HepG2 (cell line): ENCODE results near the gene CRIM1. TPM values are rescaled to one million over a fixed set of nuclear protein-coding genes. Genes with fewer than 3 reads are reported as not detected.

Experiments
- ASH2L ChIP-seq: fragments of 300-600, 200-600 bp; sonication (generic); IDR thresholded peaks from 2 replicates; pipeline ENCODE4 v1.7.0; 2017; ENCODE audit warnings: low read depth, mild to moderate bottlenecking, moderate library complexity, mixed read lengths, low read length; ENCODE audit not compliant: insufficient read length
- EHMT2 ChIP-seq: fragments of 200-600 bp; sonication (generic); IDR thresholded peaks from 2 replicates; pipeline ENCODE4 v1.7.0; 2017; ENCODE audit warnings: antibody characterized with exemption, low read depth, low read length, borderline replicate concordance
- EP300 ChIP-seq, 3 experiments: sonication (generic) in 1 of 3; formaldehyde crosslinking in 1 of 3; IDR thresholded peaks; 2 replicates each; pipeline versions ENCODE4 v1.5.1 to v1.6.1; 2011 to 2020; ENCODE audit warnings: low read depth in 2 of 3, low read length in 2 of 3, borderline replicate concordance in 1 of 3, improper control_type of control experiment in 1 of 3, mild to moderate bottlenecking in 1 of 3, missing genetic modification reagents in 1 of 3, moderate library complexity in 1 of 3
- HNF4A ChIP-seq: sonication (generic); formaldehyde crosslinking; IDR thresholded peaks from 2 replicates; pipeline ENCODE4 v1.4.0; 2020; ENCODE audit warnings: missing genetic modification reagents
- JUNB ChIP-seq: sonication (generic); formaldehyde crosslinking; IDR thresholded peaks from 2 replicates; pipeline ENCODE4 v1.8.0; 2022; ENCODE audit warnings: missing genetic modification reagents, mild to moderate bottlenecking, borderline replicate concordance
- MTF2 ChIP-seq: sonication (generic); formaldehyde crosslinking; IDR thresholded peaks from 2 replicates; pipeline ENCODE4 v1.5.0; 2020; ENCODE audit warnings: missing genetic modification reagents, borderline replicate concordance
- SIX1 ChIP-seq: sonication (generic); formaldehyde crosslinking; IDR thresholded peaks from 2 replicates; pipeline ENCODE4 v1.4.0; 2020; ENCODE audit warnings: missing genetic modification reagents, borderline replicate concordance
- SIX4 ChIP-seq: sonication (generic); formaldehyde crosslinking; IDR thresholded peaks from 2 replicates; pipeline ENCODE4 v1.4.0; 2020; ENCODE audit warnings: missing genetic modification reagents
- polyA plus RNA-seq, 8 experiments: library from polyadenylated mRNA; depleted of rRNA in 3 of 8; stranded (reverse) in 7 of 8; unstranded in 1 of 8; fragments of >200 nt; fragmentation: Illumina TruSeq in 4 of 8; extraction: Trizol in 4 of 8; gene quantifications; 2 replicates each; pipeline versions ENCODE4 v1.2.1 to v1.2.3, GENCODE V29; 2011 to 2016; ENCODE audit warnings: low read depth in 4 of 8, missing spikeins in 1 of 8, mixed read lengths in 1 of 8; ENCODE audit not compliant: insufficient read depth in 1 of 8
- total RNA-seq, 5 experiments: library from RNA; depleted of rRNA; stranded (reverse); fragments of >200 nt; fragmentation: Illumina TruSeq; extraction: Trizol; gene quantifications; 2 replicates each; pipeline ENCODE4 v1.2.3, GENCODE V29; 2016; ENCODE audit warnings: low read depth in 1 of 5
- TF ChIP-seq, protein P1 (sequence below): sonication (generic); formaldehyde crosslinking; conservative IDR thresholded peaks from 2 replicates; pipeline ENCODE4 v1.4.0; 2020; ENCODE audit warnings: mild to moderate bottlenecking, missing genetic modification reagents, moderate library complexity
- TF ChIP-seq, protein P2 (sequence below): sonication (generic); formaldehyde crosslinking; IDR thresholded peaks from 2 replicates; pipeline ENCODE4 v1.5.0; 2020; ENCODE audit warnings: missing genetic modification reagents

CRIM1 gene
- total and polyA plus RNA-seq, 2 of the 13 experiments (the other 11 are each of a cell fraction or from before 2014, with no cell fraction given), result 39.1 to 69.9 TPM

GRCh38 chr2:36371070-36371874 lies 15.7 kb downstream of the CRIM1 start (continued):
- TF ChIP-seq, protein P1, sequence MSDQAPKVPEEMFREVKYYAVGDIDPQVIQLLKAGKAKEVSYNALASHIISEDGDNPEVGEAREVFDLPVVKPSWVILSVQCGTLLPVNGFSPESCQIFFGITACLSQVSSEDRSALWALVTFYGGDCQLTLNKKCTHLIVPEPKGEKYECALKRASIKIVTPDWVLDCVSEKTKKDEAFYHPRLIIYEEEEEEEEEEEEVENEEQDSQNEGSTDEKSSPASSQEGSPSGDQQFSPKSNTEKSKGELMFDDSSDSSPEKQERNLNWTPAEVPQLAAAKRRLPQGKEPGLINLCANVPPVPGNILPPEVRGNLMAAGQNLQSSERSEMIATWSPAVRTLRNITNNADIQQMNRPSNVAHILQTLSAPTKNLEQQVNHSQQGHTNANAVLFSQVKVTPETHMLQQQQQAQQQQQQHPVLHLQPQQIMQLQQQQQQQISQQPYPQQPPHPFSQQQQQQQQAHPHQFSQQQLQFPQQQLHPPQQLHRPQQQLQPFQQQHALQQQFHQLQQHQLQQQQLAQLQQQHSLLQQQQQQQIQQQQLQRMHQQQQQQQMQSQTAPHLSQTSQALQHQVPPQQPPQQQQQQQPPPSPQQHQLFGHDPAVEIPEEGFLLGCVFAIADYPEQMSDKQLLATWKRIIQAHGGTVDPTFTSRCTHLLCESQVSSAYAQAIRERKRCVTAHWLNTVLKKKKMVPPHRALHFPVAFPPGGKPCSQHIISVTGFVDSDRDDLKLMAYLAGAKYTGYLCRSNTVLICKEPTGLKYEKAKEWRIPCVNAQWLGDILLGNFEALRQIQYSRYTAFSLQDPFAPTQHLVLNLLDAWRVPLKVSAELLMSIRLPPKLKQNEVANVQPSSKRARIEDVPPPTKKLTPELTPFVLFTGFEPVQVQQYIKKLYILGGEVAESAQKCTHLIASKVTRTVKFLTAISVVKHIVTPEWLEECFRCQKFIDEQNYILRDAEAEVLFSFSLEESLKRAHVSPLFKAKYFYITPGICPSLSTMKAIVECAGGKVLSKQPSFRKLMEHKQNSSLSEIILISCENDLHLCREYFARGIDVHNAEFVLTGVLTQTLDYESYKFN (CRISPR knock-in tag), result peak; percentile 57
- TF ChIP-seq ASH2L, result peak; percentile 47
- TF ChIP-seq, protein P2, sequence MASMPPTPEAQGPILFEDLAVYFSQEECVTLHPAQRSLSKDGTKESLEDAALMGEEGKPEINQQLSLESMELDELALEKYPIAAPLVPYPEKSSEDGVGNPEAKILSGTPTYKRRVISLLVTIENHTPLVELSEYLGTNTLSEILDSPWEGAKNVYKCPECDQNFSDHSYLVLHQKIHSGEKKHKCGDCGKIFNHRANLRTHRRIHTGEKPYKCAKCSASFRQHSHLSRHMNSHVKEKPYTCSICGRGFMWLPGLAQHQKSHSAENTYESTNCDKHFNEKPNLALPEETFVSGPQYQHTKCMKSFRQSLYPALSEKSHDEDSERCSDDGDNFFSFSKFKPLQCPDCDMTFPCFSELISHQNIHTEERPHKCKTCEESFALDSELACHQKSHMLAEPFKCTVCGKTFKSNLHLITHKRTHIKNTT (CRISPR knock-in tag), result no peak
- TF ChIP-seq EHMT2, result peak; percentile 35; the same call in 1 of the 2 replicates
- no peak for TF ChIP-seq JUNB (CRISPR knock-in tag)
- peak; percentile 22; the same call in 1 of the 2 replicates for TF ChIP-seq SIX1
- TF ChIP-seq EP300 (IDR thresholded peaks at IDR 0.05; ENCODE audit: low read depth in 2 of 2, low read length in 2 of 2), result peak in 1 of 2 experiments; percentile 40; a peak in 1 of 4 replicates
- TF ChIP-seq EP300 (CRISPR knock-in tag; IDR thresholded peaks at IDR 0.05; ENCODE audit: borderline replicate concordance), result no peak
- 0 out of 2 replicates have a peak, but pooled peaks have one; percentile 22 for TF ChIP-seq HNF4A
- no peak for TF ChIP-seq MTF2
- TF ChIP-seq SIX4 (CRISPR knock-in tag), result 0 out of 2 replicates have a peak, but pooled peaks have one; percentile 49
